ENCODE measurements around the gene LATS2.

- TF ChIP-seq, protein P1, sequence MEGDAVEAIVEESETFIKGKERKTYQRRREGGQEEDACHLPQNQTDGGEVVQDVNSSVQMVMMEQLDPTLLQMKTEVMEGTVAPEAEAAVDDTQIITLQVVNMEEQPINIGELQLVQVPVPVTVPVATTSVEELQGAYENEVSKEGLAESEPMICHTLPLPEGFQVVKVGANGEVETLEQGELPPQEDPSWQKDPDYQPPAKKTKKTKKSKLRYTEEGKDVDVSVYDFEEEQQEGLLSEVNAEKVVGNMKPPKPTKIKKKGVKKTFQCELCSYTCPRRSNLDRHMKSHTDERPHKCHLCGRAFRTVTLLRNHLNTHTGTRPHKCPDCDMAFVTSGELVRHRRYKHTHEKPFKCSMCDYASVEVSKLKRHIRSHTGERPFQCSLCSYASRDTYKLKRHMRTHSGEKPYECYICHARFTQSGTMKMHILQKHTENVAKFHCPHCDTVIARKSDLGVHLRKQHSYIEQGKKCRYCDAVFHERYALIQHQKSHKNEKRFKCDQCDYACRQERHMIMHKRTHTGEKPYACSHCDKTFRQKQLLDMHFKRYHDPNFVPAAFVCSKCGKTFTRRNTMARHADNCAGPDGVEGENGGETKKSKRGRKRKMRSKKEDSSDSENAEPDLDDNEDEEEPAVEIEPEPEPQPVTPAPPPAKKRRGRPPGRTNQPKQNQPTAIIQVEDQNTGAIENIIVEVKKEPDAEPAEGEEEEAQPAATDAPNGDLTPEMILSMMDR (IDR thresholded peaks at IDR 0.05; ENCODE audit: low read depth, low read length) = no peak
- TF ChIP-seq EZH2phosphoT487 (IDR thresholded peaks at IDR 0.05; ENCODE audit: low read depth) = no peak
Observed at GRCh38 chr13:21051675-21052074, 9.7 kb downstream of the LATS2 start.
